Measurements from ENCODE around the gene NUMA1. TPM values are rescaled to one million over a fixed set of nuclear protein-coding genes. Genes with fewer than 3 reads are reported as not detected.

Gene NUMA1
- total RNA-seq, 2 donors from 2014 or later = 102 to 130 TPM

DNA sequence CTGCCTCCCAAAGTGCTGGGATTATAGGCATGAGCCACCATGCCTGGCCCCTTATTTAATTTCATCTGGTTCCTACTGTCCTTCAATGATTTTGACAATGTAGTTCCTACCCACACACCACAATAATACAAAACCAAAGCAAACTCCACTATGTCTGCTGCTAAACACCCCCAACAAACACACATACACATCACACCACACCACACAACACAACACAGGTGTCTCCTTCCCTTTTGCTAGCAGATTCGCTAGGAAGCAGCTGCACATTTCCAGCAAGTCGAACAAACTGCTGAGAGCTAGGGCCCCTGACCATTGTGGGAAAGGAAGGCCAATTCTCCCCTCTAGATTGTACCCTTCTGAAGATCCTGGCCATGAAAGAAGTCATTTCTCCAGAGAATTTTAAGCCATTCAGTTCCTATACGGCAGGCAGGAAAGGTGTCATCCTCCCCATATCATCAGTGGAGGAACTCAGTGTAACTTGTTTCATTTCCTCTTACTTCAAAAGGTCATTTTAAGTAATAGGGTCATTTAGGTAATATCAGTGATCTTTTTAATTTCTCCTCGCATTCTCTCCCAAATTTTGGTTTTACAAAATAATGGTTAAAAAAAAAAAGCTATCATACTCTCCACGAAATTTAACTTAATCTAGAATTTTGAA is 18.5 kb downstream of the NUMA1 start:
- Histone ChIP-seq H3K9me3 (no peaks in the 10 kb centered on the region), H3K4me1 (peaks cover 0 to 6% of the 10 kb centered on the region in 2 donors), H3K27ac (no peak overlapping the region), H3K36me3 (no peaks in the 10 kb centered on the region), H3K27me3 (no peaks in the 10 kb centered on the region), H3K4me3 (no peak overlapping the region)
- no peak for TF ChIP-seq CTCF (IDR thresholded peaks at IDR 0.05)
- DNase-seq (ENCODE audit: low spot score) = no peak

DNA sequence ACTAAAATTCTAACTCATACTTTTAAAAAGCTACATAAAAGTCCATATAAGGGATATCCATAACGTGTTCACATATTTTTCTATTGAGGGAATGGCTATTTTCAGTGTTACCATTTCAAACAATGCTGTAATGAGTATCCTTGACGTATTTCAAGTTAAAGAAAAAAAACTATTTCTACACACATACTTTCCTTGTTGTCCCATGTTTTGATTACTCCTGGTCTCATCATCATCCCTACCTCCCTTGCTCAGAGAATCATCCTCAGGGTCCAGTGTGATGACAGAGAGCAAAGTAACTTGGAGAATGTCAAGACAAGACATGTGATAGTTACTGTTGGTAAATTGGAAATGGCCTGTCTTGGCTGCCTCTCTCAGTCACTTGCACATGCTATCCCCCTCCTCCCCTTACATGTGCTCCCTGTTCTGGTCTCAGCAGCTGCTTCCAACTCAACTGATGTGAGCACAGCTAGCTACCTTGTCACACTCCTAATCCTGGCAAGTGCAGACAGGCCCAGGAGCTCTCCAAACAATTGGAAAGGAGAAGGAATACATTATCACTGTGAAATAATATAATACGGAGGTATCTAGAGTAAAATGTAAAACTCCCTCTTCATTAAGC is 21.8 kb downstream of the NUMA1 start:
- Histone ChIP-seq H3K4me1 (no peaks in the 10 kb centered on the region), H3K36me3 (no peaks in the 10 kb centered on the region), H3K27ac (no peak overlapping the region), H3K27me3 (no peaks in the 10 kb centered on the region), H3K4me3 (no peak overlapping the region), H3K9me3 (no peaks in the 10 kb centered on the region)
- no peak for TF ChIP-seq CTCF (IDR thresholded peaks at IDR 0.05)
- no peak for DNase-seq (ENCODE audit: low spot score)

DNA sequence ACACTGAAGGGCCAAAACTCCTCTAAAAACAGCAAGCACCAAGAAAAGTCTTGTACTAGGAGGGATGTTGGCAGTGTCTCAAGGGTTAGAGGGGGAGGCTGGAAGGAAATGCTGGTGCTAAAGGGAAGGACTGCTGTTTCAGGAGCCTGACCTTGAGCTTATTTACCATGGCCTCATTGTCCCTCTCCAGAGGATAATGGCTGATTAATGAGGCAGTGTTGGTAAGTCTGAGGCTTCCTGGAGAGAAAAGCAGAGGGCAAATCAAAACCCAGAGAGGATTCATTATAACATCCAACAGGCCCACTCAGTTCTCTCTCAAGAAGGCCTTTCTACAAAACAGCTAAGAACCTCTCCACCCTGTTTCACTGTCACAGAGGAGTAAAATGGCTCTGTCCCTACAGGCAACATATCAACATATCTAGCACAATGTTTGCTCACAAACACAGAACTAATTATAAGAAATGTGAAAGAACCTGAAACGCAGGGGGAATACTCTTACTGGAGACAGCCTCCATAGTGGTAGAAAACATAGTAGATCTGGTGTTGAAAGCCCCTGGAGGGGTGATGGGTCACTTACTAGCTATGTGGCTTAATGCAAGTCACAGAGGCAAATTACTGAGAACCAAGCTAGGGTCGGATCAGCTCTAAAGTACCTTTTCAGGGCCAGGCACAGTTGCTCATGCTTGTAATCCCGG is 31.4 kb downstream of the NUMA1 start:
- no peak for TF ChIP-seq CTCF (IDR thresholded peaks at IDR 0.05)
- no peak for DNase-seq (ENCODE audit: low spot score)
- Histone ChIP-seq H3K4me1 (no peaks in the 10 kb centered on the region), H3K27ac (no peak overlapping the region), H3K27me3 (no peaks in the 10 kb centered on the region), H3K36me3 (no peaks in the 10 kb centered on the region), H3K4me3 (no peak overlapping the region), H3K9me3 (no peaks in the 10 kb centered on the region)

- Histone ChIP-seq H3K4me3 (no peak overlapping the region), H3K27ac (no peak overlapping the region), H3K9me3 (no peaks in the 10 kb centered on the region), H3K36me3 (no peaks in the 10 kb centered on the region), H3K27me3 (no peaks in the 10 kb centered on the region), H3K4me1 (peaks cover 0 to 13% of the 10 kb centered on the region in 2 donors)
- no peak for TF ChIP-seq CTCF (IDR thresholded peaks at IDR 0.05)
- no peak for DNase-seq (ENCODE audit: low spot score)
Observed at GRCh38 chr11:72045849-72046248, 34.5 kb downstream of the NUMA1 start.

GRCh38 chr11:72042064-72042745 is 38.1 kb downstream of the NUMA1 start:
- peak overlapping the region; percentile 97 to 98 for H3K27ac ChIP-seq
- H3K27me3 ChIP-seq = no peaks in the 10 kb centered on the region
- H3K4me1 ChIP-seq = peaks cover 0 to 44% of the 10 kb centered on the region in 2 donors

More at GRCh38 chr11:72042064-72042745, 38.1 kb downstream of the NUMA1 start:
- DNase-seq (ENCODE audit: low spot score) = no peak
- H3K9me3 ChIP-seq = no peaks in the 10 kb centered on the region
- no peaks in the 10 kb centered on the region for H3K36me3 ChIP-seq
- no peak for TF ChIP-seq CTCF (IDR thresholded peaks at IDR 0.05)
- peak overlapping the region; percentile 48 to 60 for H3K4me3 ChIP-seq

Measured in right atrium auricular region (tissue), 2 donors.